ENCODE data around the gene ETV6.

- TF ChIP-seq, protein P1, sequence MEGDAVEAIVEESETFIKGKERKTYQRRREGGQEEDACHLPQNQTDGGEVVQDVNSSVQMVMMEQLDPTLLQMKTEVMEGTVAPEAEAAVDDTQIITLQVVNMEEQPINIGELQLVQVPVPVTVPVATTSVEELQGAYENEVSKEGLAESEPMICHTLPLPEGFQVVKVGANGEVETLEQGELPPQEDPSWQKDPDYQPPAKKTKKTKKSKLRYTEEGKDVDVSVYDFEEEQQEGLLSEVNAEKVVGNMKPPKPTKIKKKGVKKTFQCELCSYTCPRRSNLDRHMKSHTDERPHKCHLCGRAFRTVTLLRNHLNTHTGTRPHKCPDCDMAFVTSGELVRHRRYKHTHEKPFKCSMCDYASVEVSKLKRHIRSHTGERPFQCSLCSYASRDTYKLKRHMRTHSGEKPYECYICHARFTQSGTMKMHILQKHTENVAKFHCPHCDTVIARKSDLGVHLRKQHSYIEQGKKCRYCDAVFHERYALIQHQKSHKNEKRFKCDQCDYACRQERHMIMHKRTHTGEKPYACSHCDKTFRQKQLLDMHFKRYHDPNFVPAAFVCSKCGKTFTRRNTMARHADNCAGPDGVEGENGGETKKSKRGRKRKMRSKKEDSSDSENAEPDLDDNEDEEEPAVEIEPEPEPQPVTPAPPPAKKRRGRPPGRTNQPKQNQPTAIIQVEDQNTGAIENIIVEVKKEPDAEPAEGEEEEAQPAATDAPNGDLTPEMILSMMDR (optimal IDR thresholded peaks at IDR 0.05 in 1 of 3, IDR thresholded peaks at IDR 0.05 in 1 of 3, conservative IDR thresholded peaks at IDR 0.05 in 1 of 3; ENCODE audit: extremely low read depth in 1 of 3, insufficient read depth in 2 of 3, low read length in 3 of 3): no peak
- TF ChIP-seq EZH2 (IDR thresholded peaks at IDR 0.05; ENCODE audit: low read length): no peak
Observed at GRCh38 chr12:11761869-11762567, 112.5 kb downstream of the ETV6 start.
